Liver (tissue), 9 donors: ENCODE data around the gene SP9. TPM values are rescaled to one million over a fixed set of nuclear protein-coding genes. Genes with fewer than 3 reads are reported as not detected.

Experiments used
- DNase-seq: peaks from one replicate; pipeline ENCODE4 v3.0.0-alpha.2; 2017; ENCODE audit warnings: low spot score
- H3K27ac ChIP-seq, 2 donors: one replicate each; pipeline ENCODE4 v1.7.0; 2013; ENCODE audit warnings: inconsistent platforms in 2 of 2, low read length in 2 of 2, control low read depth in 1 of 2, low read depth in 1 of 2, mild to moderate bottlenecking in 1 of 2
- H3K27me3 ChIP-seq, 4 donors: one replicate each; pipeline versions ENCODE4 v1.6.1 to v1.7.0; 2013; ENCODE audit warnings: low read length in 3 of 4, inconsistent platforms in 1 of 4, mild to moderate bottlenecking in 1 of 4, moderate library complexity in 1 of 4; ENCODE audit not compliant: control insufficient read depth in 4 of 4, insufficient read depth in 4 of 4
- H3K36me3 ChIP-seq, 4 donors: one replicate each; pipeline versions ENCODE4 v1.6.1 to v1.7.0; 2013; ENCODE audit warnings: low read length in 3 of 4, mild to moderate bottlenecking in 3 of 4, low read depth in 1 of 4, moderate library complexity in 1 of 4; ENCODE audit not compliant: control insufficient read depth in 4 of 4, insufficient read depth in 3 of 4
- H3K4me1 ChIP-seq, 4 donors: one replicate each; pipeline versions ENCODE4 v1.6.1 to v1.7.0; 2013; ENCODE audit warnings: low read length in 3 of 4, mild to moderate bottlenecking in 3 of 4, moderate library complexity in 1 of 4; ENCODE audit not compliant: control insufficient read depth in 4 of 4, insufficient read depth in 4 of 4
- H3K4me3 ChIP-seq, 3 donors: one replicate each; pipeline versions ENCODE4 v1.6.1 to v1.7.0; 2013; ENCODE audit warnings: low read length in 3 of 3, control low read depth in 1 of 3, low read depth in 1 of 3, mild to moderate bottlenecking in 1 of 3
- H3K9ac ChIP-seq, 2 donors: one replicate each; pipeline ENCODE4 v1.7.0; 2013; ENCODE audit warnings: low read length in 2 of 2, mild to moderate bottlenecking in 2 of 2, moderate library complexity in 2 of 2, control low read depth in 1 of 2, low read depth in 1 of 2
- H3K9me3 ChIP-seq, 4 donors: one replicate each; pipeline versions ENCODE4 v1.6.1 to v1.7.0; 2013; ENCODE audit warnings: low read length in 3 of 4; ENCODE audit not compliant: control insufficient read depth in 4 of 4
- EGR1 ChIP-seq, 2 donors: IDR thresholded peaks; 2 replicates each; pipeline ENCODE4 v1.6.1; 2016 to 2018; ENCODE audit warnings: antibody characterized with exemption in 2 of 2, low read depth in 2 of 2
- HNF4A ChIP-seq, 2 donors: conservative IDR thresholded peaks; 2 replicates each; pipeline ENCODE4 v1.6.1; 2016; ENCODE audit warnings: antibody characterized with exemption in 2 of 2, mild to moderate bottlenecking in 2 of 2
- JUND ChIP-seq, 2 donors: IDR thresholded peaks; 2 replicates each; pipeline ENCODE4 v1.6.1; 2016; ENCODE audit warnings: antibody characterized with exemption in 2 of 2
- MAX ChIP-seq: IDR thresholded peaks from 2 replicates; pipeline ENCODE4 v1.6.1; 2016; ENCODE audit warnings: antibody characterized with exemption
- NR2F2 ChIP-seq: IDR thresholded peaks from 2 replicates; pipeline ENCODE4 v1.6.1; 2016; ENCODE audit warnings: antibody characterized with exemption
- WGBS: extraction: QIAGEN DNeasy Blood & Tissue Kit; methylation state at CpG from one replicate; pipeline ENCODE4 v1.1.7; 2013; 5-methylcytosine and 5-hydroxymethylcytosine counted together
- polyA plus RNA-seq, 2 donors: library from polyadenylated mRNA; stranded (reverse) in 1 of 2; unstranded in 1 of 2; fragments of 200-250 nt in 1 of 2; fragments of >200 nt in 1 of 2; fragmentation: Nextera tagmentation in 1 of 2; extraction: Ambion mirVana in 1 of 2; gene quantifications; one replicate each; pipeline versions ENCODE4 v1.2.1 to v1.2.3, GENCODE V29; 2013 to 2015
- total RNA-seq, 2 donors: library from RNA; depleted of rRNA; stranded (reverse); fragments of >200 nt; gene quantifications; one replicate each; pipeline ENCODE4 v1.2.3, GENCODE V29; 2014
- TF ChIP-seq, protein P1 (sequence below): IDR thresholded peaks from 2 replicates; pipeline ENCODE4 v1.6.1; 2016; ENCODE audit warnings: antibody characterized with exemption
- donor health status: healthy.
- donor health status: healthy.
- donor health status: healthy.
- donor health status: healthy.
- donor health status: healthy.

The SP9 gene
- total and polyA plus RNA-seq, 4 donors = not detected

GRCh38 chr2:174385201-174385600 is 50.4 kb downstream of the SP9 start:
- no peak for DNase-seq
- Histone ChIP-seq H3K9me3 (no peaks in the 10 kb centered on the region), H3K9ac (no peak overlapping the region), H3K4me3 (no peak overlapping the region), H3K27me3 (no peaks in the 10 kb centered on the region), H3K4me1 (no peaks in the 10 kb centered on the region), H3K27ac (no peak overlapping the region), H3K36me3 (peaks cover 5 to 30% (median 16%) of the 10 kb centered on the region in 4 donors)
- TF ChIP-seq MAX = no peak
- TF ChIP-seq NR2F2 = no peak
- TF ChIP-seq EGR1 (IDR thresholded peaks at IDR 0.05; ENCODE audit: low read depth in 2 of 2) = no peak
- no peak for TF ChIP-seq JUND (IDR thresholded peaks at IDR 0.05)
- TF ChIP-seq, protein P1, sequence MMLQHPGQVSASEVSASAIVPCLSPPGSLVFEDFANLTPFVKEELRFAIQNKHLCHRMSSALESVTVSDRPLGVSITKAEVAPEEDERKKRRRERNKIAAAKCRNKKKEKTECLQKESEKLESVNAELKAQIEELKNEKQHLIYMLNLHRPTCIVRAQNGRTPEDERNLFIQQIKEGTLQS = no peak
- TF ChIP-seq HNF4A (conservative IDR thresholded peaks at IDR 0.05) = no peak
- WGBS = 93% methylated on average over 3 of the region's 3 CpGs

Other genes starting within 250 kb of the SP9 start
- gene OLA1, start 86.4 kb upstream of the SP9 start, total RNA-seq = 10 to 100 TPM; 23.4 to 38.1 TPM
- 10 to 100 TPM; 28.3 to 36.3 TPM for gene OLA1, start 86.4 kb upstream of the SP9 start, polyA plus RNA-seq
- 10 to 100 TPM; 13.2 to 23.1 TPM for gene SCRN3, start 60.8 kb downstream of the SP9 start, total RNA-seq
- 10 to 100 TPM in 1 of 2 donors, 1 to 10 TPM in 1; 10.0 to 13.2 TPM for gene SCRN3, start 60.8 kb downstream of the SP9 start, polyA plus RNA-seq
- 1 to 10 TPM; 3.9 to 9.4 TPM for gene GPR155, start 152.1 kb downstream of the SP9 start, total RNA-seq
- 1 to 10 TPM; 3.1 to 5.0 TPM for gene GPR155, start 152.1 kb downstream of the SP9 start, polyA plus RNA-seq